Measurements from ENCODE around the gene CCDC63. TPM values are rescaled to one million over a fixed set of nuclear protein-coding genes. Genes with fewer than 3 reads are reported as not detected.
A peak's percentile ranks its signal among the peaks of the same experiment; 100 is the strongest.

The CCDC63 gene
- total RNA-seq (not detected), total RNA-seq (0 to 0.14 (median 0) reads per million in 172 experiments)
- polyA plus RNA-seq (2013, experiment 1 of 2) = not detected
- polyA plus RNA-seq (2013, experiment 2 of 2) = not detected

DNA sequence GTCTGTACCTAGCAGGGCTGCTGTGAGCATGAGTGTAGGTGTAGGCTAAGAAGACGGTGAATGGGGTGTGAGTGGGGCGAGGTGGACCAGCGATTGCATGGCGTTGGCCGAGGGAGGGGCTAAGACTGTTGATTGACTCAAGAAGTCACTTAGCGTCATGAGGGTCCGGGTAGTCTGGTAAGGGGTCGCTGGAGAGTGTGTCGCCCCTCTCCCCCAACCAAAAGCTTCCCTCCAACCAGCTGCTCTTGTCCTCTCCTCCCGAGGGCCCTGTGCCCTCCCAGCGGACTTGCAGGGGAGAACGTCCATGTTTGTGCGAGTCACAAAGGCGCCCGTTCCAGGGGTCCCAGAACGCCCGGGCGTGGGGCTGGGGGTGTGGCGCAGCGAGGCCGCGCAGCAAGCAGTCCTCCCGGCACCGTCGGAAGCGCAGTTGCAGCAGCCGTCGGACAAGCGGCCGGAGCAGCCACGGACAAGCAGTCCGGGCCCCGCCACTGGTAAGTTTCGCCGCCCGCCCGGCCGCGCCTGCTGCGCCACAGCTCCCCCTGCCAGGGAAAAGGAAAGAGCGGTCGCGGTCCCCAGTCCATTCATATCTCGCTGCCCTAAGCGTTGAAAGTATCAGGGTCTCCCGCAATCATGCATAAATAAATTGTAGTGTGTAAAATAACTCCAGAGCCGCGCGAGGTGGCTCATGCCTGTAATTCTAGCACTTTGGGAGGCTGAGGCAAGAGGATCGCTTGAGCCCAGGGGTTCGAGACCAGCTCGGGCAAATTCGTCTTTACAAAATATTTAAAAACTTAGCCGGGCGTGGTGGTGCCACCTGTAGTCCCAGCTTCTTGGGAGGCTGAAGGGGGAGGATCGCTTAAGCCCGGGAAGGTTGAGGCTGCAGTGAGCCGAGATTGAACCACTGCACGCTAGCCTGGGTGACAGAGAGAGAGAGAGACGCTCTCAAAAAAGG is at the start of gene CCDC63:
Gene CCDC63 (plus strand): TSS at position 373 of the 952 bp plus-strand sequence. CDS start 5,968 bp downstream, outside the sequence.
- Histone ChIP-seq H3K27me3 (ENCODE audit: control insufficient read depth in 1 of 2, insufficient read depth in 2 of 2, low read length in 2 of 2) (peaks cover 0 to 14% of the 10 kb centered on the region in 2 experiments), H3K9me3 (ENCODE audit: control insufficient read depth in 1 of 2, insufficient read depth in 1 of 2, low read length in 2 of 2) (peaks cover 0 to 4% of the 10 kb centered on the region in 2 experiments), H3K4me3 (ENCODE audit: low read length) (peak within 1 kb of the TSS; percentile 59), H3K4me1 (ENCODE audit: insufficient read depth, low read length) (peaks cover 10% of the 10 kb centered on the region), H3K27ac (ENCODE audit: low read depth in 1 of 2, low read length in 2 of 2) (no peak within 1 kb of the TSS), H3K36me3 (ENCODE audit: insufficient read depth, low read length) (no peaks in the 10 kb centered on the region)
- TF ChIP-seq, protein P1, sequence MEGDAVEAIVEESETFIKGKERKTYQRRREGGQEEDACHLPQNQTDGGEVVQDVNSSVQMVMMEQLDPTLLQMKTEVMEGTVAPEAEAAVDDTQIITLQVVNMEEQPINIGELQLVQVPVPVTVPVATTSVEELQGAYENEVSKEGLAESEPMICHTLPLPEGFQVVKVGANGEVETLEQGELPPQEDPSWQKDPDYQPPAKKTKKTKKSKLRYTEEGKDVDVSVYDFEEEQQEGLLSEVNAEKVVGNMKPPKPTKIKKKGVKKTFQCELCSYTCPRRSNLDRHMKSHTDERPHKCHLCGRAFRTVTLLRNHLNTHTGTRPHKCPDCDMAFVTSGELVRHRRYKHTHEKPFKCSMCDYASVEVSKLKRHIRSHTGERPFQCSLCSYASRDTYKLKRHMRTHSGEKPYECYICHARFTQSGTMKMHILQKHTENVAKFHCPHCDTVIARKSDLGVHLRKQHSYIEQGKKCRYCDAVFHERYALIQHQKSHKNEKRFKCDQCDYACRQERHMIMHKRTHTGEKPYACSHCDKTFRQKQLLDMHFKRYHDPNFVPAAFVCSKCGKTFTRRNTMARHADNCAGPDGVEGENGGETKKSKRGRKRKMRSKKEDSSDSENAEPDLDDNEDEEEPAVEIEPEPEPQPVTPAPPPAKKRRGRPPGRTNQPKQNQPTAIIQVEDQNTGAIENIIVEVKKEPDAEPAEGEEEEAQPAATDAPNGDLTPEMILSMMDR (IDR thresholded peaks at IDR 0.05) = peak; percentile 34
- H3K4me1 Mint-ChIP-seq (ENCODE audit: low read depth) = peaks cover 4% of the 10 kb centered on the region
- H3K9me3 Mint-ChIP-seq = no peaks in the 10 kb centered on the region
- H3K4me3 Mint-ChIP-seq = peak within 1 kb of the TSS; percentile 85
- H3K27ac Mint-ChIP-seq = no peak within 1 kb of the TSS
- H3K27me3 Mint-ChIP-seq = peaks cover 58% of the 10 kb centered on the region
- ChIA-PET POLR2A (interaction anchor here (1.0 kb wide), 1 partner anchor 233 kb away, joined by 3 read pairs; the partner anchor contains the start of gene TCTN1), CTCF (no interaction called here)
- intact Hi-C loops (cut with DNase I, micrococcal nuclease) = no loop called here
- no peaks in the 10 kb centered on the region for H3K36me3 Mint-ChIP-seq (ENCODE audit: low read depth)
- peak in 10 of 14 experiments; percentile 3 to 55 (median 22) for DNase-seq
- ATAC-seq (ENCODE audit: poor library complexity) = peak; percentile 41

GRCh38 chr12:110798461-110798860 is 48.3 kb upstream of the CCDC63 start:
- intact Hi-C loops (cut with DNase I, micrococcal nuclease) = no loop called here
- Mint-ChIP-seq H3K36me3 (ENCODE audit: low read depth) (no peaks in the 10 kb centered on the region), H3K9me3 (peaks cover 4% of the 10 kb centered on the region), H3K4me3 (no peak overlapping the region), H3K4me1 (ENCODE audit: low read depth) (peaks cover 7% of the 10 kb centered on the region), H3K27me3 (no peaks in the 10 kb centered on the region), H3K27ac (no peak overlapping the region)
- Histone ChIP-seq H3K36me3 (ENCODE audit: insufficient read depth, low read length) (no peaks in the 10 kb centered on the region), H3K27ac (ENCODE audit: low read depth in 1 of 2, low read length in 2 of 2) (no peak overlapping the region), H3K4me3 (ENCODE audit: low read length) (no peak overlapping the region), H3K4me1 (ENCODE audit: insufficient read depth, low read length) (no peaks in the 10 kb centered on the region), H3K9me3 (ENCODE audit: control insufficient read depth in 1 of 2, insufficient read depth in 1 of 2, low read length in 2 of 2) (peaks cover 0 to 3% of the 10 kb centered on the region in 2 experiments), H3K27me3 (ENCODE audit: control insufficient read depth in 1 of 2, insufficient read depth in 2 of 2, low read length in 2 of 2) (no peaks in the 10 kb centered on the region)
- TF ChIP-seq, protein P1 (IDR thresholded peaks at IDR 0.05) = no peak
- ATAC-seq (ENCODE audit: poor library complexity) = no peak
- CTCF ChIA-PET = no interaction called here
- no peak for DNase-seq
- POLR2A ChIA-PET = no interaction called here

GRCh38 chr12:110802489-110802888 is 44.3 kb upstream of the CCDC63 start:
- intact Hi-C loops (cut with DNase I, micrococcal nuclease) = no loop called here
- POLR2A ChIA-PET = interaction anchor here (0.5 kb wide), 1 partner anchor 49 kb away, joined by 3 read pairs; no protein-coding TSS in a partner anchor
- no peaks in the 10 kb centered on the region for H3K36me3 ChIP-seq (ENCODE audit: insufficient read depth, low read length)
- H3K4me3 Mint-ChIP-seq = no peak overlapping the region
- no peak overlapping the region for H3K4me3 ChIP-seq (ENCODE audit: low read length)
- H3K9me3 Mint-ChIP-seq = peaks cover 7% of the 10 kb centered on the region
- ATAC-seq (ENCODE audit: poor library complexity) (no peak), DNase-seq (no peak)
- H3K27ac ChIP-seq (ENCODE audit: low read depth in 1 of 2, low read length in 2 of 2) = no peak overlapping the region
- H3K4me1 Mint-ChIP-seq (ENCODE audit: low read depth) = peaks cover 11% of the 10 kb centered on the region
- no peak overlapping the region for H3K27ac Mint-ChIP-seq
- TF ChIP-seq, protein P1 (IDR thresholded peaks at IDR 0.05) = no peak
- no peaks in the 10 kb centered on the region for H3K27me3 Mint-ChIP-seq
- H3K4me1 ChIP-seq (ENCODE audit: insufficient read depth, low read length) = no peaks in the 10 kb centered on the region
- no peaks in the 10 kb centered on the region for H3K36me3 Mint-ChIP-seq (ENCODE audit: low read depth)
- peaks cover 8 to 11% of the 10 kb centered on the region in 2 experiments for H3K9me3 ChIP-seq (ENCODE audit: control insufficient read depth in 1 of 2, insufficient read depth in 1 of 2, low read length in 2 of 2)
- H3K27me3 ChIP-seq (ENCODE audit: control insufficient read depth in 1 of 2, insufficient read depth in 2 of 2, low read length in 2 of 2) = no peaks in the 10 kb centered on the region
- CTCF ChIA-PET = no interaction called here

Measured in CD4-positive, alpha-beta T cell (primary cell).